NT2/D1 (cell line): Measurements from ENCODE around the gene FGF2.
"Not testable (repeated sequence)": the region's sequence is repeated elsewhere in the genome, so short reads cannot be mapped to it uniquely, and the experiment has no call there.

ENCODE experiments used
- DNase-seq: peaks from one replicate; pipeline ENCODE4 v3.0.0-alpha.2; 2011; ENCODE audit warnings: low read depth, low spot score
- H3K27me3 ChIP-seq: 2 replicates; pipeline ENCODE4 v1.6.0; 2011; ENCODE audit warnings: mild to moderate bottlenecking; ENCODE audit not compliant: insufficient read length, insufficient read depth
- H3K36me3 ChIP-seq: 2 replicates; pipeline ENCODE4 v1.6.1; 2011; ENCODE audit warnings: mild to moderate bottlenecking, low read length, mixed read lengths; ENCODE audit not compliant: insufficient read depth, insufficient read length
- H3K4me1 ChIP-seq: 2 replicates; pipeline ENCODE4 v1.5.1; 2011; ENCODE audit not compliant: insufficient read depth, insufficient read length
- H3K4me3 ChIP-seq: 2 replicates; pipeline ENCODE4 v1.5.1; 2011; ENCODE audit warnings: low read depth; ENCODE audit not compliant: insufficient read length
- H3K9ac ChIP-seq: 2 replicates; pipeline ENCODE4 v1.6.0; 2011; ENCODE audit warnings: low read depth; ENCODE audit not compliant: insufficient read length
- H3K9me3 ChIP-seq: 2 replicates; pipeline ENCODE4 v1.5.1; 2011; ENCODE audit warnings: mild to moderate bottlenecking, low read length; ENCODE audit not compliant: insufficient read depth
- SUZ12 ChIP-seq: IDR thresholded peaks from 2 replicates; pipeline ENCODE4 v1.6.1; 2011; ENCODE audit not compliant: insufficient read length, insufficient read depth; ENCODE audit errors: extremely low read depth
- YY1 ChIP-seq: IDR thresholded peaks from 2 replicates; pipeline ENCODE4 v1.6.1; 2011; ENCODE audit not compliant: insufficient read length, insufficient read depth
- ZNF274 ChIP-seq: IDR thresholded peaks from 2 replicates; pipeline ENCODE4 v1.6.1; 2011; ENCODE audit warnings: mild to moderate bottlenecking, low read depth, low read length

Gene FGF2

GRCh38 chr4:122847931-122848330 lies 21.3 kb downstream of the FGF2 start:
- H3K36me3 ChIP-seq = no peaks in the 10 kb centered on the region
- H3K9me3 ChIP-seq = peaks cover 19% of the 10 kb centered on the region; the same call in 1 of the 2 replicates
- H3K9ac ChIP-seq = no peak overlapping the region
- TF ChIP-seq SUZ12 (no peak), ZNF274 (no peak), YY1 (no peak)
- H3K27me3 ChIP-seq = no peaks in the 10 kb centered on the region
- H3K4me1 ChIP-seq = no peaks in the 10 kb centered on the region
- H3K4me3 ChIP-seq = no peak overlapping the region
- DNase-seq = no peak

- peaks cover 19% of the 10 kb centered on the region; the same call in 1 of the 2 replicates for H3K9me3 ChIP-seq
- H3K36me3 ChIP-seq, H3K9ac ChIP-seq, H3K4me3 ChIP-seq, H3K27me3 ChIP-seq, DNase-seq, H3K4me1 ChIP-seq: not testable (repeated sequence)
Observed at GRCh38 chr4:122849789-122850188, 23.2 kb downstream of the FGF2 start.

GRCh38 chr4:122851568-122851967 lies 24.9 kb downstream of the FGF2 start:
- H3K36me3 ChIP-seq = peaks cover 3% of the 10 kb centered on the region
- peaks cover 11% of the 10 kb centered on the region; the same call in 1 of the 2 replicates for H3K9me3 ChIP-seq
- no peaks in the 10 kb centered on the region for H3K27me3 ChIP-seq
- no peak for TF ChIP-seq SUZ12
- no peak for TF ChIP-seq YY1
- TF ChIP-seq ZNF274 = no peak
- no peak overlapping the region for H3K4me3 ChIP-seq
- no peak overlapping the region for H3K9ac ChIP-seq
- DNase-seq = no peak
- H3K4me1 ChIP-seq = no peaks in the 10 kb centered on the region

- no peak for DNase-seq
- no peak for TF ChIP-seq SUZ12
- TF ChIP-seq YY1 = no peak
- TF ChIP-seq ZNF274 = no peak
- peaks cover 4% of the 10 kb centered on the region for H3K4me1 ChIP-seq
- H3K4me3 ChIP-seq = no peak overlapping the region
- H3K9ac ChIP-seq = no peak overlapping the region
- no peaks in the 10 kb centered on the region for H3K9me3 ChIP-seq
- peaks cover 3% of the 10 kb centered on the region for H3K36me3 ChIP-seq
- no peaks in the 10 kb centered on the region for H3K27me3 ChIP-seq
Observed at GRCh38 chr4:122854447-122855352, 28.1 kb downstream of the FGF2 start.

- Histone ChIP-seq H3K4me3 (no peak overlapping the region), H3K36me3 (peaks cover 3% of the 10 kb centered on the region), H3K9ac (no peak overlapping the region), H3K9me3 (no peaks in the 10 kb centered on the region), H3K27me3 (no peaks in the 10 kb centered on the region), H3K4me1 (peaks cover 4% of the 10 kb centered on the region)
- TF ChIP-seq SUZ12 (no peak), YY1 (no peak), ZNF274 (no peak)
- no peak for DNase-seq
Observed at GRCh38 chr4:122855353-122855890, 28.8 kb downstream of the FGF2 start.

GRCh38 chr4:122857160-122857559 lies 30.5 kb downstream of the FGF2 start:
- Histone ChIP-seq H3K4me3 (no peak overlapping the region), H3K4me1 (peaks cover 4% of the 10 kb centered on the region), H3K9ac (no peak overlapping the region), H3K27me3 (no peaks in the 10 kb centered on the region), H3K36me3 (peaks cover 3% of the 10 kb centered on the region), H3K9me3 (no peaks in the 10 kb centered on the region)
- DNase-seq = no peak
- TF ChIP-seq SUZ12 (no peak), YY1 (no peak), ZNF274 (no peak)

- Histone ChIP-seq H3K4me1 (peaks cover 4% of the 10 kb centered on the region), H3K9me3 (no peaks in the 10 kb centered on the region), H3K36me3 (peaks cover 3% of the 10 kb centered on the region), H3K4me3 (no peak overlapping the region), H3K27me3 (no peaks in the 10 kb centered on the region), H3K9ac (no peak overlapping the region)
- no peak for TF ChIP-seq YY1
- no peak for TF ChIP-seq SUZ12
- no peak for TF ChIP-seq ZNF274
- no peak for DNase-seq
Observed at GRCh38 chr4:122858705-122859104, 32.1 kb downstream of the FGF2 start.
